ENCODE data around the gene FGF4. TPM values are rescaled to one million over a fixed set of nuclear protein-coding genes. Genes with fewer than 3 reads are reported as not detected.
"Not testable (repeated sequence)": the region's sequence is repeated elsewhere in the genome, so short reads cannot be mapped to it uniquely, and the experiment has no call there.

The FGF4 gene
- total and polyA plus RNA-seq, 4 donors = not detected

DNA sequence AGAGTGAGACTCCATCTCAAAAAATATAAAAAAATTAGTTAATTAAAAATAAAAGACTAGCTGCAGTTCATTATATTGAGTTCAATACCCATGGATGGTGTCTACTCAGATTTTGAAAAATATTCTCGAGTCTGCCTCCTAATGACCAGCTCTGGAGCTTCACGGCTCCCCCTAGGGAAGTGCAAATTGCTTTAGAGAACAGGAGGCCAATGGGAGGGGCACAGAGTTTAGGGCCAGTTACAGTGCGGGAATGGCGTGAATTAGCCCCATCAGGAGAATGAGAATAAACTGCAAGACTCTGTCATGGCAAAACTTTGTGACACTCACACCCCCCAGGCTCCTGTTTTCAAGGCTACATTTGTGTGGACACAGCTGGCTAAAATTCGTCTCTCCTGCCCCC lies 4.6 kb downstream of the FGF4 start (continued):
- TF ChIP-seq, protein P1, sequence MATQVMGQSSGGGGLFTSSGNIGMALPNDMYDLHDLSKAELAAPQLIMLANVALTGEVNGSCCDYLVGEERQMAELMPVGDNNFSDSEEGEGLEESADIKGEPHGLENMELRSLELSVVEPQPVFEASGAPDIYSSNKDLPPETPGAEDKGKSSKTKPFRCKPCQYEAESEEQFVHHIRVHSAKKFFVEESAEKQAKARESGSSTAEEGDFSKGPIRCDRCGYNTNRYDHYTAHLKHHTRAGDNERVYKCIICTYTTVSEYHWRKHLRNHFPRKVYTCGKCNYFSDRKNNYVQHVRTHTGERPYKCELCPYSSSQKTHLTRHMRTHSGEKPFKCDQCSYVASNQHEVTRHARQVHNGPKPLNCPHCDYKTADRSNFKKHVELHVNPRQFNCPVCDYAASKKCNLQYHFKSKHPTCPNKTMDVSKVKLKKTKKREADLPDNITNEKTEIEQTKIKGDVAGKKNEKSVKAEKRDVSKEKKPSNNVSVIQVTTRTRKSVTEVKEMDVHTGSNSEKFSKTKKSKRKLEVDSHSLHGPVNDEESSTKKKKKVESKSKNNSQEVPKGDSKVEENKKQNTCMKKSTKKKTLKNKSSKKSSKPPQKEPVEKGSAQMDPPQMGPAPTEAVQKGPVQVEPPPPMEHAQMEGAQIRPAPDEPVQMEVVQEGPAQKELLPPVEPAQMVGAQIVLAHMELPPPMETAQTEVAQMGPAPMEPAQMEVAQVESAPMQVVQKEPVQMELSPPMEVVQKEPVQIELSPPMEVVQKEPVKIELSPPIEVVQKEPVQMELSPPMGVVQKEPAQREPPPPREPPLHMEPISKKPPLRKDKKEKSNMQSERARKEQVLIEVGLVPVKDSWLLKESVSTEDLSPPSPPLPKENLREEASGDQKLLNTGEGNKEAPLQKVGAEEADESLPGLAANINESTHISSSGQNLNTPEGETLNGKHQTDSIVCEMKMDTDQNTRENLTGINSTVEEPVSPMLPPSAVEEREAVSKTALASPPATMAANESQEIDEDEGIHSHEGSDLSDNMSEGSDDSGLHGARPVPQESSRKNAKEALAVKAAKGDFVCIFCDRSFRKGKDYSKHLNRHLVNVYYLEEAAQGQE (IDR thresholded peaks at IDR 0.05) = no peak
- TF ChIP-seq, protein P2, sequence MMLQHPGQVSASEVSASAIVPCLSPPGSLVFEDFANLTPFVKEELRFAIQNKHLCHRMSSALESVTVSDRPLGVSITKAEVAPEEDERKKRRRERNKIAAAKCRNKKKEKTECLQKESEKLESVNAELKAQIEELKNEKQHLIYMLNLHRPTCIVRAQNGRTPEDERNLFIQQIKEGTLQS (IDR thresholded peaks at IDR 0.05) = no peak
- no peak for TF ChIP-seq EGR1 (IDR thresholded peaks at IDR 0.05; ENCODE audit: low read depth in 2 of 2)

DNA sequence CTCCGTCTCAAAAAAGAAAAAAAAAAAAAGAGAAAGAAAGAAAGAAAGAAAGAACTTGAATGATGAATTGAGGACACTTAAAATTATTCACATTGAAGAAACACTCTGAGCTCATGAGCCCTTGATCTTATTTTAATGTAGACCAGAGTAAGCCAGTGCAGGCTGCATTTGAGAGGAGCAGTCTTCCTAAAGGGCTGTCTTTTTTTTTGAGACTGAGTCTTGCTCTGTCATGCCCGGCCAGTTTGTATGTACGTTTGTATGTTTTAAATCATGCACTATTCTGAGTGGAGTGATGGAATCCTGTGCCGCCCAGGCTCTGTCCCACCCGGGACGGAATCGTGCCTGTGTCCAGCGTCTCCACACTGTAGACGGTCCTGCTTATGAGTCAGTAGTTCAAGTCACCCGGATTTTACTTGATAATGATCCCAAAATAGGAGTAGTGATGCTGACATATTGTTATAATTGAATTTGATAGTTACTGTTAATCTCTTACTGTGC lies 9.6 kb downstream of the FGF4 start:
- H3K36me3 ChIP-seq (ENCODE audit: control insufficient read depth in 4 of 4, insufficient read depth in 3 of 4, low read depth in 1 of 4, low read length in 3 of 4) = no peaks in the 10 kb centered on the region
- 84% methylated on average over 10 of the region's 10 CpGs for WGBS
- H3K4me1 ChIP-seq (ENCODE audit: control insufficient read depth in 4 of 4, insufficient read depth in 4 of 4, low read length in 3 of 4) = peaks cover 0 to 4% (median under 1%) of the 10 kb centered on the region in 4 donors
- peaks cover 0 to 2% (median 0%) of the 10 kb centered on the region in 4 donors for H3K27me3 ChIP-seq (ENCODE audit: control insufficient read depth in 4 of 4, insufficient read depth in 4 of 4, low read length in 3 of 4)
- TF ChIP-seq GABPA (IDR thresholded peaks at IDR 0.05 in 1 of 2, conservative IDR thresholded peaks at IDR 0.05 in 1 of 2) (no peak), TAF1 (conservative IDR thresholded peaks at IDR 0.05) (no peak), YY1 (IDR thresholded peaks at IDR 0.05) (no peak), JUND (IDR thresholded peaks at IDR 0.05) (no peak), NR2F2 (IDR thresholded peaks at IDR 0.05) (no peak), HNF4A (conservative IDR thresholded peaks at IDR 0.05) (no peak), HNF4G (IDR thresholded peaks at IDR 0.05) (no peak), RXRA (IDR thresholded peaks at IDR 0.05) (no peak), EGR1 (IDR thresholded peaks at IDR 0.05; ENCODE audit: low read depth in 2 of 2) (no peak), RAD21 (IDR thresholded peaks at IDR 0.05) (no peak), FOXA1 (IDR thresholded peaks at IDR 0.05) (no peak), FOXA2 (IDR thresholded peaks at IDR 0.05) (no peak)
- TF ChIP-seq, protein P3, sequence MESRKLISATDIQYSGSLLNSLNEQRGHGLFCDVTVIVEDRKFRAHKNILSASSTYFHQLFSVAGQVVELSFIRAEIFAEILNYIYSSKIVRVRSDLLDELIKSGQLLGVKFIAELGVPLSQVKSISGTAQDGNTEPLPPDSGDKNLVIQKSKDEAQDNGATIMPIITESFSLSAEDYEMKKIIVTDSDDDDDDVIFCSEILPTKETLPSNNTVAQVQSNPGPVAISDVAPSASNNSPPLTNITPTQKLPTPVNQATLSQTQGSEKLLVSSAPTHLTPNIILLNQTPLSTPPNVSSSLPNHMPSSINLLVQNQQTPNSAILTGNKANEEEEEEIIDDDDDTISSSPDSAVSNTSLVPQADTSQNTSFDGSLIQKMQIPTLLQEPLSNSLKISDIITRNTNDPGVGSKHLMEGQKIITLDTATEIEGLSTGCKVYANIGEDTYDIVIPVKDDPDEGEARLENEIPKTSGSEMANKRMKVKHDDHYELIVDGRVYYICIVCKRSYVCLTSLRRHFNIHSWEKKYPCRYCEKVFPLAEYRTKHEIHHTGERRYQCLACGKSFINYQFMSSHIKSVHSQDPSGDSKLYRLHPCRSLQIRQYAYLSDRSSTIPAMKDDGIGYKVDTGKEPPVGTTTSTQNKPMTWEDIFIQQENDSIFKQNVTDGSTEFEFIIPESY (IDR thresholded peaks at IDR 0.05) = no peak
- TF ChIP-seq, protein P1 (IDR thresholded peaks at IDR 0.05) = no peak
- TF ChIP-seq, protein P4, sequence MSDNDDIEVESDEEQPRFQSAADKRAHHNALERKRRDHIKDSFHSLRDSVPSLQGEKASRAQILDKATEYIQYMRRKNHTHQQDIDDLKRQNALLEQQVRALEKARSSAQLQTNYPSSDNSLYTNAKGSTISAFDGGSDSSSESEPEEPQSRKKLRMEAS (IDR thresholded peaks at IDR 0.05) = no peak
- TF ChIP-seq, protein P2 (IDR thresholded peaks at IDR 0.05) = no peak
- TF ChIP-seq, protein P5, sequence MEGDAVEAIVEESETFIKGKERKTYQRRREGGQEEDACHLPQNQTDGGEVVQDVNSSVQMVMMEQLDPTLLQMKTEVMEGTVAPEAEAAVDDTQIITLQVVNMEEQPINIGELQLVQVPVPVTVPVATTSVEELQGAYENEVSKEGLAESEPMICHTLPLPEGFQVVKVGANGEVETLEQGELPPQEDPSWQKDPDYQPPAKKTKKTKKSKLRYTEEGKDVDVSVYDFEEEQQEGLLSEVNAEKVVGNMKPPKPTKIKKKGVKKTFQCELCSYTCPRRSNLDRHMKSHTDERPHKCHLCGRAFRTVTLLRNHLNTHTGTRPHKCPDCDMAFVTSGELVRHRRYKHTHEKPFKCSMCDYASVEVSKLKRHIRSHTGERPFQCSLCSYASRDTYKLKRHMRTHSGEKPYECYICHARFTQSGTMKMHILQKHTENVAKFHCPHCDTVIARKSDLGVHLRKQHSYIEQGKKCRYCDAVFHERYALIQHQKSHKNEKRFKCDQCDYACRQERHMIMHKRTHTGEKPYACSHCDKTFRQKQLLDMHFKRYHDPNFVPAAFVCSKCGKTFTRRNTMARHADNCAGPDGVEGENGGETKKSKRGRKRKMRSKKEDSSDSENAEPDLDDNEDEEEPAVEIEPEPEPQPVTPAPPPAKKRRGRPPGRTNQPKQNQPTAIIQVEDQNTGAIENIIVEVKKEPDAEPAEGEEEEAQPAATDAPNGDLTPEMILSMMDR (IDR thresholded peaks at IDR 0.05; ENCODE audit: low read depth, low read length, missing input control) = no peak
- no peak for DNase-seq (ENCODE audit: low spot score)
- peaks cover 0 to 3% (median 0%) of the 10 kb centered on the region in 4 donors for H3K9me3 ChIP-seq (ENCODE audit: control insufficient read depth in 4 of 4, low read length in 3 of 4)
- no peak overlapping the region for H3K9ac ChIP-seq (ENCODE audit: low read depth in 1 of 2, low read length in 2 of 2)
- H3K4me3 ChIP-seq (ENCODE audit: low read depth in 1 of 3, low read length in 3 of 3) = no peak overlapping the region
- H3K27ac ChIP-seq (ENCODE audit: low read depth in 1 of 2, low read length in 2 of 2) = no peak overlapping the region

DNA sequence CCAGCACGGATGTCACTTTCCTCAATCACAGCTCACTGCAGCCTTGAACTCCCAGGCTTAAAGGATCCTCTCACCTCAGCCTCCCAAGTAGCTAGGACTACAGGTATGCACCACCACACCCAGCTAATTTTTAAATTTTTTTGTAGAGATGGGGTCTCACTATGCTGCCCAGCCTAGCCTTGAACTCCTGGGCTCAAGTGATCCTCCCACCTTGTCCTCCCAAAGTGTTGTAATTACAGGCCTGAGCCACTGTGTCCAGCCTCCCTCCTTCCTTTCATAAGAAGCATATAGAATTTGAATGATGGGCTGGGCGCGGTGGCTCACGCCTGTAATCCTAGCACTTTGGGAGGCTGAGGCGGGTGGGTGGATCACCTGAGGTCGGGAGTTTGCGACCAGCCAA lies 10.2 kb downstream of the FGF4 start:
- H3K4me1 ChIP-seq (ENCODE audit: control insufficient read depth in 4 of 4, insufficient read depth in 4 of 4, low read length in 3 of 4); H3K27ac ChIP-seq (ENCODE audit: low read depth in 1 of 2, low read length in 2 of 2); H3K4me3 ChIP-seq (ENCODE audit: low read depth in 1 of 3, low read length in 3 of 3); H3K27me3 ChIP-seq (ENCODE audit: control insufficient read depth in 4 of 4, insufficient read depth in 4 of 4, low read length in 3 of 4); H3K9ac ChIP-seq (ENCODE audit: low read depth in 1 of 2, low read length in 2 of 2); H3K9me3 ChIP-seq (ENCODE audit: control insufficient read depth in 4 of 4, low read length in 3 of 4); DNase-seq (ENCODE audit: low spot score); H3K36me3 ChIP-seq (ENCODE audit: control insufficient read depth in 4 of 4, insufficient read depth in 3 of 4, low read depth in 1 of 4, low read length in 3 of 4): not testable (repeated sequence)
- WGBS = 88% methylated on average over 7 of the region's 7 CpGs
